Sigmoid colon (tissue), 7 donors: Measurements from ENCODE around the gene FRAT1. TPM values are rescaled to one million over a fixed set of nuclear protein-coding genes. Genes with fewer than 3 reads are reported as not detected.

Experiments used
- DNase-seq: peaks from one replicate; pipeline ENCODE4 v3.0.0-alpha.2; 2019
- H3K27ac ChIP-seq, 4 donors: fragments of 200-600 bp; sonication (generic); one replicate each; pipeline ENCODE4 v1.5.1; 2016 to 2019; ENCODE audit warnings: mild to moderate bottlenecking in 1 of 4
- H3K27me3 ChIP-seq, 3 donors: fragments of 200-600 bp; sonication (generic); one replicate each; pipeline ENCODE4 v1.5.1; 2019; ENCODE audit warnings: mild to moderate bottlenecking in 1 of 3
- H3K36me3 ChIP-seq, 4 donors: fragments of 200-600 bp; sonication (generic); one replicate each; pipeline ENCODE4 v1.5.1; 2016 to 2019
- H3K4me1 ChIP-seq, 4 donors: fragments of 200-600 bp; sonication (generic); one replicate each; pipeline ENCODE4 v1.5.1; 2017 to 2019
- H3K4me3 ChIP-seq, 4 donors: fragments of 200-600 bp; sonication (generic); one replicate each; pipeline ENCODE4 v1.5.1; 2017 to 2019; ENCODE audit warnings: mild to moderate bottlenecking in 2 of 4, moderate library complexity in 1 of 4
- H3K9me3 ChIP-seq, 4 donors: fragments of 200-600 bp in 3 of 4; sonication (generic) in 3 of 4; one replicate each; pipeline versions ENCODE4 v1.5.1 to v1.6.1; 2013 to 2019
- CTCF ChIP-seq, 4 experiments: fragments of 450-650 bp in 3 of 4; fragments of 200-600 bp in 1 of 4; IDR thresholded peaks; one replicate each; pipeline ENCODE4 v1.5.1; 2016 to 2019; ENCODE audit warnings: antibody characterized with exemption in 4 of 4, mild to moderate bottlenecking in 3 of 4, moderate library complexity in 2 of 4
- EP300 ChIP-seq, 4 donors: sonication (generic); formaldehyde crosslinking; IDR thresholded peaks; one replicate each; pipeline ENCODE4 v1.6.1; 2017; ENCODE audit warnings: antibody characterized with exemption in 4 of 4
- POLR2A ChIP-seq, 2 donors: fragments of 450-650 bp; IDR thresholded peaks; one replicate each; pipeline ENCODE4 v1.6.1; 2016; ENCODE audit warnings: antibody characterized with exemption in 2 of 2, mild to moderate bottlenecking in 2 of 2, moderate library complexity in 2 of 2
- POLR2AphosphoS5 ChIP-seq, 4 donors: sonication (generic); formaldehyde crosslinking; IDR thresholded peaks; one replicate each; pipeline ENCODE4 v1.6.1; 2017; ENCODE audit warnings: antibody characterized with exemption in 4 of 4
- WGBS, 2 donors: extraction: QIAGEN DNeasy Blood & Tissue Kit; methylation state at CpG; one replicate each; pipeline ENCODE4 v1.1.7; 2013; 5-methylcytosine and 5-hydroxymethylcytosine counted together
- intact Hi-C: fragments of 100-400 bp; cut with DNase I; formaldehyde crosslinking; loops from one replicate; pipeline ENCODE4 v1.15.1; 2023
- polyA plus RNA-seq, 3 donors: library from polyadenylated mRNA; stranded (reverse); fragments of 200-250 nt; gene quantifications; one replicate each; pipeline ENCODE4 v1.2.3, GENCODE V29; 2013
- total RNA-seq, 4 donors: library from RNA; depleted of rRNA; stranded (reverse); fragments of >200 nt; gene quantifications; one replicate each; pipeline ENCODE4 v1.1.0, GENCODE V29; 2016
- donor health status: healthy with polysubstance abuse.
- donor health status: Bipolar disorder and iron deficiency.
- donor health status: healthy.

The FRAT1 gene
- total and polyA plus RNA-seq, 7 donors = 2.8 to 7.1 (median 5.0) TPM

- WGBS, 2 donors = 81 to 95% methylated on average over 7 of the region's 7 CpGs
- no peak for DNase-seq
- H3K36me3 ChIP-seq = peaks cover 0 to 53% (median 12%) of the 10 kb centered on the region in 4 donors
- no peak for TF ChIP-seq POLR2A (IDR thresholded peaks at IDR 0.05)
- no peak for TF ChIP-seq CTCF (IDR thresholded peaks at IDR 0.05)
- TF ChIP-seq POLR2AphosphoS5 (IDR thresholded peaks at IDR 0.05) = no peak
- TF ChIP-seq EP300 (IDR thresholded peaks at IDR 0.05) = no peak
- H3K27ac ChIP-seq = no peak overlapping the region
- H3K9me3 ChIP-seq = no peaks in the 10 kb centered on the region
- no peak overlapping the region for H3K4me3 ChIP-seq
- no peaks in the 10 kb centered on the region for H3K4me1 ChIP-seq
- intact Hi-C loops = no loop called here
- no peaks in the 10 kb centered on the region for H3K27me3 ChIP-seq
Observed at GRCh38 chr10:97356918-97357317, 37.8 kb downstream of the FRAT1 start.

DNA sequence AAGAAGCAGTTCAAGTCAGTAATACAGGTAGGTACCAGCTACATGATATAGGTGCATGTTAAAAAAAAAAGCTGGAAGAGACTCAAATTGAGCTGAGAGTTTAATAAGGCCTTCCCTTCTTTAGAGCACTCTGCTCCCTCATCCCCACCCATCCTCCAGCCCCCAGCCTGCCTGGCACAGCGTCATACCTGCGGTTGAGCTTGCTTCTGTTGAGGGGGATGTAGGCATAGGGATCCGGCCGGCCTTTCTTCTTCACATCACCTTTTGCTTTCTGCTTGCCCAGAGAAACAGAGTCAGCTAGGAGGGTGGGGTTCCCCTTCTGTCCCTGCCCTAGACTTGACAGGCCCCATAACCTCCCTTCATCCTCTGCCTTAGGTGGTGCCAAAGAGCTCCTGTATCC is 39.3 kb downstream of the FRAT1 start:
- peaks cover 0 to 63% (median 12%) of the 10 kb centered on the region in 4 donors for H3K36me3 ChIP-seq
- TF ChIP-seq CTCF (IDR thresholded peaks at IDR 0.05) = no peak
- no peak for TF ChIP-seq POLR2AphosphoS5 (IDR thresholded peaks at IDR 0.05)
- TF ChIP-seq EP300 (IDR thresholded peaks at IDR 0.05) = no peak
- no peak for TF ChIP-seq POLR2A (IDR thresholded peaks at IDR 0.05)
- no peak overlapping the region for H3K27ac ChIP-seq
- WGBS, 2 donors = 95 to 96% methylated on average over 4 of the region's 4 CpGs
- no peak overlapping the region for H3K4me3 ChIP-seq
- no peak for DNase-seq
- no peaks in the 10 kb centered on the region for H3K9me3 ChIP-seq
- intact Hi-C loops = no loop called here
- no peaks in the 10 kb centered on the region for H3K4me1 ChIP-seq
- H3K27me3 ChIP-seq = no peaks in the 10 kb centered on the region

GRCh38 chr10:97358781-97359180 is 39.7 kb downstream of the FRAT1 start:
- Histone ChIP-seq H3K4me1 (no peaks in the 10 kb centered on the region), H3K27me3 (no peaks in the 10 kb centered on the region), H3K4me3 (no peak overlapping the region), H3K36me3 (peaks cover 0 to 67% (median 12%) of the 10 kb centered on the region in 4 donors), H3K9me3 (no peaks in the 10 kb centered on the region), H3K27ac (no peak overlapping the region)
- TF ChIP-seq CTCF (IDR thresholded peaks at IDR 0.05) = no peak
- no peak for TF ChIP-seq POLR2A (IDR thresholded peaks at IDR 0.05)
- TF ChIP-seq POLR2AphosphoS5 (IDR thresholded peaks at IDR 0.05) = no peak
- no peak for TF ChIP-seq EP300 (IDR thresholded peaks at IDR 0.05)
- DNase-seq = no peak
- intact Hi-C loops = no loop called here
- WGBS, 2 donors = 78 to 82% methylated on average over 3 of the region's 3 CpGs

DNA sequence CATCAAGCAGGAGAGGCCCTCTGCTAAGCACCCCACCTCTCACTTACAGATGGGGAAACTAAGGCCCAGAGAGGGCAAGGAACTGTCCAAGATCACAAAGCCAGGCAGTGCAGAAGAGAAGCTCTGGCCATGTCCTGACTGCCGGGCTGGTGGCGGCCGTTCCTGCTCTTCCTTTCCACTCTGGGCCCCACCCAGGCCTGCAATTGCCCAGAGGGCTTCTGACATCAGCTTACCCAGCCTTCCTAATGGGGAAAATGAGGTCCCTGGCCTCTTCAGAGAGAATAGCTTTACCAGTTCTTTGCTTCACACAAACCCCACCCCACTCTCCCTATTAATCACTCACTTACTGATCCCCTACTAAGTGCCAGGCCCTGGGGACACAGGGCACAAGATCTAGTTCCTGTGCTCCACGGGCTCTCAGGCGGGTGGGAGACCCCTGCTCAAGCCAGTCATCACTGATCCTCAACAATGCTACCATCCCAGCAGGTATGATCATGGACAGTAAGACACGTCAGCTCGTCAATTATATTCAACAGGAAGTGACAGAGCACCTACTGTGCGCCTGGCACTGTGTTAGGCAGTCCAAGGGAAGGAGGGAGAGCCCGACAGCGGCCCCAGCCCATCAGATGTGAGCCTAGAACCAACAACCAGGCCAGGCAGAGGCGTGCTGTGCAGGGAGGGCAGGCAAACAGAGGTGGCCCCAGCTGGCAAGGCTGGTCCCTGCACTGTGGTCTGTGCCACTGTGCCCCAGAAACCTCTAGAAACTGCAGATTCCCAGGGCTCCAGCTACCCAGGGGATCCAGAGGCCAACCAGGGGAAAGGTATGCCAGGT is 41.9 kb downstream of the FRAT1 start:
- intact Hi-C loops = no loop called here
- H3K9me3 ChIP-seq = no peaks in the 10 kb centered on the region
- H3K27me3 ChIP-seq = no peaks in the 10 kb centered on the region
- H3K27ac ChIP-seq = no peak overlapping the region
- H3K36me3 ChIP-seq = peaks cover 0 to 80% (median 13%) of the 10 kb centered on the region in 4 donors
- H3K4me1 ChIP-seq = no peaks in the 10 kb centered on the region
- H3K4me3 ChIP-seq = no peak overlapping the region
- TF ChIP-seq CTCF (IDR thresholded peaks at IDR 0.05) = no peak
- TF ChIP-seq POLR2AphosphoS5 (IDR thresholded peaks at IDR 0.05) = no peak
- no peak for TF ChIP-seq EP300 (IDR thresholded peaks at IDR 0.05)
- TF ChIP-seq POLR2A (IDR thresholded peaks at IDR 0.05) = no peak
- 90 to 93% methylated on average over 11 of the region's 11 CpGs for WGBS, 2 donors
- DNase-seq = no peak
